ENCODE measurements around the gene EXD2. TPM values are rescaled to one million over a fixed set of nuclear protein-coding genes. Genes with fewer than 3 reads are reported as not detected.

The EXD2 gene
- total and polyA plus RNA-seq, 10 donors, result 3.7 to 18.5 (median 12.5) TPM

- Histone ChIP-seq H3K27me3 (replicated peaks in 1 of 7) (peaks cover 0 to 12% (median 0%) of the 10 kb centered on the region in 7 donors), H3K27ac (no peak overlapping the region), H3K4me3 (no peak overlapping the region), H3K36me3 (no peaks in the 10 kb centered on the region), H3K4me1 (no peaks in the 10 kb centered on the region), H3K9me3 (no peaks in the 10 kb centered on the region)
- TF ChIP-seq CTCF (IDR thresholded peaks at IDR 0.05 in 8 of 11, conservative IDR thresholded peaks at IDR 0.05 in 3 of 11), result no peak
- no peak for TF ChIP-seq POLR2A (IDR thresholded peaks at IDR 0.05)
- TF ChIP-seq POLR2AphosphoS5 (IDR thresholded peaks at IDR 0.05), result no peak
- WGBS, 5 donors, result 67 to 92% (median 80%) methylated on average over 1 of the region's 1 CpG
- DNase-seq, result no peak
- intact Hi-C loops (cut with DNase I; ENCODE audit: low total_unique reads), result no loop called here
Observed at GRCh38 chr14:69269381-69269780, 78.1 kb downstream of the EXD2 start.

GRCh38 chr14:69270097-69270496 is 78.8 kb downstream of the EXD2 start:
- no peaks in the 10 kb centered on the region for H3K9me3 ChIP-seq
- WGBS, 5 donors, result 87 to 91% (median 90%) methylated on average over 7 to 10 of the region's 10 CpGs

DNA sequence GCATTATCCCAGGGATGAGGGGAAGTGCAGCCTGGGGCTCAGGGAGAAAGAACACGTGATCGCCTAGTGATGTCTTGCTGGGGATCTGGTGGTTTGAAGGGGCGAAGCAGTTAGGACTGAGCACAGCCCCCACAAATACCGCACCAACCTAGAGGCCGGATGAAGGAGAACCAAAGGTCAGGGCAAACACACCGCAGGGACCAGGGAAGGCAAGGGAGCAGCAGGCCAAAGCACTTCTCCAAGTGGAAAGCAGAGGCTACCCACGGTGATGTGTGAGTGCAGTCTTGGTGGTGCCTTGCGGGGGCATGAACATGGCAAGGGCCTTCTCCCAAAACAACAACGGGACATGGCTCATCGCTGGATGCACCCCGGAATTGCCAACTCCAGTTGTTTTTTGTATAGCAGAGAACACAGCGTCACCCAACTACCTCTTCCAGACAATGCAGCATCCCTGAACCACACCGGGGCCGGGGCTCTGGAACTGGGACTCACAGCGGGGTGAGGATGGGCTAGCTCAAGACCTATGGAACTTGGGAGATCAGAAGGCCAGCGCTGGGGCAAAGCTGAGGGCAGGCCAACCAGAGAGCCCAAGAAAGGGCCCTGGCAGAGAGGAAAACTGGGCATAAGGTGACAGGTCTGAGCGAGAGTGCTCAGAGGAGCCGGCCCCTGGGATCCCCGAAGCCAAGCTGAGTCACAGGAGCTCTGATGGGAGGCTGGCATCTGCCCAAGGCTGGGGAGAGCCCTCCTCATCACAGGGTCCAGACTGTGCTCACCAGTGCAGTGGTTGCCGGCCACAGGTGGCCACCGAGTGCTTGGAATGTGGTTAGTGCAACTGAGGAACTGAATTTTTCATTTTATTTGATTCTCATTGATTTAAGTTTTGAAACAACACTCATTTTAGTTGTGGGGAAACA is 79.8 kb downstream of the EXD2 start:
- Histone ChIP-seq H3K27me3 (replicated peaks in 1 of 7) (peaks cover 0 to 4% (median 0%) of the 10 kb centered on the region in 7 donors), H3K9me3 (no peaks in the 10 kb centered on the region), H3K4me1 (no peaks in the 10 kb centered on the region), H3K4me3 (no peak overlapping the region), H3K36me3 (no peaks in the 10 kb centered on the region), H3K27ac (no peak overlapping the region)
- intact Hi-C loops (cut with DNase I; ENCODE audit: low total_unique reads), result no loop called here
- 85 to 90% (median 90%) methylated on average over 21 of the region's 21 CpGs for WGBS, 5 donors
- no peak for TF ChIP-seq POLR2A (IDR thresholded peaks at IDR 0.05)
- no peak for TF ChIP-seq CTCF (IDR thresholded peaks at IDR 0.05 in 8 of 11, conservative IDR thresholded peaks at IDR 0.05 in 3 of 11)
- TF ChIP-seq POLR2AphosphoS5 (IDR thresholded peaks at IDR 0.05), result no peak
- no peak for DNase-seq

More at GRCh38 chr14:69270097-69270496, 78.8 kb downstream of the EXD2 start:
- Histone ChIP-seq H3K27me3 (replicated peaks in 1 of 7) (peaks cover 0 to 10% (median 0%) of the 10 kb centered on the region in 7 donors), H3K4me3 (no peak overlapping the region), H3K27ac (no peak overlapping the region), H3K4me1 (no peaks in the 10 kb centered on the region), H3K36me3 (no peaks in the 10 kb centered on the region)
- no peak for TF ChIP-seq POLR2AphosphoS5 (IDR thresholded peaks at IDR 0.05)
- DNase-seq, result no peak
- intact Hi-C loops (cut with DNase I; ENCODE audit: low total_unique reads), result no loop called here

GRCh38 chr14:69274321-69274720 is 83.0 kb downstream of the EXD2 start:
- DNase-seq, result no peak
- no peaks in the 10 kb centered on the region for H3K36me3 ChIP-seq
- WGBS, 5 donors, result 51 to 69% (median 61%) methylated on average over 2 of the region's 2 CpGs
- H3K27ac ChIP-seq, result no peak overlapping the region
- H3K27me3 ChIP-seq (replicated peaks in 1 of 7), result peaks cover 0 to 4% (median 0%) of the 10 kb centered on the region in 7 donors
- no peak overlapping the region for H3K4me3 ChIP-seq
- no peaks in the 10 kb centered on the region for H3K4me1 ChIP-seq
- no peaks in the 10 kb centered on the region for H3K9me3 ChIP-seq
- TF ChIP-seq CTCF (IDR thresholded peaks at IDR 0.05 in 8 of 11, conservative IDR thresholded peaks at IDR 0.05 in 3 of 11) (no peak), POLR2AphosphoS5 (IDR thresholded peaks at IDR 0.05) (no peak), POLR2A (IDR thresholded peaks at IDR 0.05) (no peak)
- intact Hi-C loops (cut with DNase I; ENCODE audit: low total_unique reads), result no loop called here
